Measurements from ENCODE around the gene PPM1H.

The PPM1H gene

DNA sequence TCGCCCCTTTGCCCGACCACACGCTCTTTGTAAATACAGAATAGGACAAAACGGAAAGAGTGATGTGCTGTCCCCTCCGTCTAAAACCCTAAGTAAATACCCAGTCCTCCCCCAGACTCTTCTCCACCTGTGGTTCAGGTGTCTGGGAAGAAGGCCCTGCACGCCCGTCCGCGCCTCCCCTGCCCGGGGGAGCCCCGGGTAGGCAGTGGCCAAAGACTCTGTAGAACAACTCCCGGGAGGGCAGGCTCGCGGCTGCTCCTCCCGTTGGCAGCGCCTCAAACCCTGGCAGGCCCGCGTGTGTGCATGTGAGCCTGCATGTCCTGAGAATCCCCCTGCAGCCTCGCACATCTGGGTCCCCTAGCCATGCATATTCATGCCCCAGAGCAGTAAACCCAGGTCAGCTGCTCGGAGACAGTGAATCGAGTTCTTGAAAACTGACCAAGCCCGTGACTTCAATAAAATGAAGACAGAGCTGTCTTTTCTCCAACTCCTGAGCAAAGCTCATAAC, 302.5 kb downstream of the PPM1H start:
- Histone ChIP-seq H3K36me3 (ENCODE audit: insufficient read depth, low read length) (no peaks in the 10 kb centered on the region), H3K79me2 (ENCODE audit: insufficient read depth, low read length) (no peaks in the 10 kb centered on the region), H4K20me1 (ENCODE audit: insufficient read depth, low read length, poor library complexity, severe bottlenecking) (no peaks in the 10 kb centered on the region), H3K9me2 (replicated peaks; ENCODE audit: low read depth, low read length) (no peaks in the 10 kb centered on the region), H2AFZ (ENCODE audit: low read length) (no peak overlapping the region), H3K27me3 (ENCODE audit: insufficient read depth, low read length, poor library complexity, severe bottlenecking) (no peaks in the 10 kb centered on the region), H3K4me3 (ENCODE audit: low read length, poor library complexity, severe bottlenecking) (no peak overlapping the region), H3K9ac (ENCODE audit: low read depth, low read length, poor library complexity, severe bottlenecking) (no peak overlapping the region), H3K4me1 (ENCODE audit: insufficient read depth, low read length, poor library complexity, severe bottlenecking) (no peaks in the 10 kb centered on the region), H3K4me2 (ENCODE audit: low read depth, low read length, poor library complexity, severe bottlenecking) (no peak overlapping the region), H3K9me3 (ENCODE audit: insufficient read depth, low read depth, low read length) (no peaks in the 10 kb centered on the region), H3F3A (ENCODE audit: low read depth) (no peaks in the 10 kb centered on the region)
- TF ChIP-seq EZH2phosphoT487 (IDR thresholded peaks at IDR 0.05; ENCODE audit: borderline replicate concordance): no peak
- TF ChIP-seq, protein P1, sequence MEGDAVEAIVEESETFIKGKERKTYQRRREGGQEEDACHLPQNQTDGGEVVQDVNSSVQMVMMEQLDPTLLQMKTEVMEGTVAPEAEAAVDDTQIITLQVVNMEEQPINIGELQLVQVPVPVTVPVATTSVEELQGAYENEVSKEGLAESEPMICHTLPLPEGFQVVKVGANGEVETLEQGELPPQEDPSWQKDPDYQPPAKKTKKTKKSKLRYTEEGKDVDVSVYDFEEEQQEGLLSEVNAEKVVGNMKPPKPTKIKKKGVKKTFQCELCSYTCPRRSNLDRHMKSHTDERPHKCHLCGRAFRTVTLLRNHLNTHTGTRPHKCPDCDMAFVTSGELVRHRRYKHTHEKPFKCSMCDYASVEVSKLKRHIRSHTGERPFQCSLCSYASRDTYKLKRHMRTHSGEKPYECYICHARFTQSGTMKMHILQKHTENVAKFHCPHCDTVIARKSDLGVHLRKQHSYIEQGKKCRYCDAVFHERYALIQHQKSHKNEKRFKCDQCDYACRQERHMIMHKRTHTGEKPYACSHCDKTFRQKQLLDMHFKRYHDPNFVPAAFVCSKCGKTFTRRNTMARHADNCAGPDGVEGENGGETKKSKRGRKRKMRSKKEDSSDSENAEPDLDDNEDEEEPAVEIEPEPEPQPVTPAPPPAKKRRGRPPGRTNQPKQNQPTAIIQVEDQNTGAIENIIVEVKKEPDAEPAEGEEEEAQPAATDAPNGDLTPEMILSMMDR (conservative IDR thresholded peaks at IDR 0.05; ENCODE audit: low read length): no peak

DNA sequence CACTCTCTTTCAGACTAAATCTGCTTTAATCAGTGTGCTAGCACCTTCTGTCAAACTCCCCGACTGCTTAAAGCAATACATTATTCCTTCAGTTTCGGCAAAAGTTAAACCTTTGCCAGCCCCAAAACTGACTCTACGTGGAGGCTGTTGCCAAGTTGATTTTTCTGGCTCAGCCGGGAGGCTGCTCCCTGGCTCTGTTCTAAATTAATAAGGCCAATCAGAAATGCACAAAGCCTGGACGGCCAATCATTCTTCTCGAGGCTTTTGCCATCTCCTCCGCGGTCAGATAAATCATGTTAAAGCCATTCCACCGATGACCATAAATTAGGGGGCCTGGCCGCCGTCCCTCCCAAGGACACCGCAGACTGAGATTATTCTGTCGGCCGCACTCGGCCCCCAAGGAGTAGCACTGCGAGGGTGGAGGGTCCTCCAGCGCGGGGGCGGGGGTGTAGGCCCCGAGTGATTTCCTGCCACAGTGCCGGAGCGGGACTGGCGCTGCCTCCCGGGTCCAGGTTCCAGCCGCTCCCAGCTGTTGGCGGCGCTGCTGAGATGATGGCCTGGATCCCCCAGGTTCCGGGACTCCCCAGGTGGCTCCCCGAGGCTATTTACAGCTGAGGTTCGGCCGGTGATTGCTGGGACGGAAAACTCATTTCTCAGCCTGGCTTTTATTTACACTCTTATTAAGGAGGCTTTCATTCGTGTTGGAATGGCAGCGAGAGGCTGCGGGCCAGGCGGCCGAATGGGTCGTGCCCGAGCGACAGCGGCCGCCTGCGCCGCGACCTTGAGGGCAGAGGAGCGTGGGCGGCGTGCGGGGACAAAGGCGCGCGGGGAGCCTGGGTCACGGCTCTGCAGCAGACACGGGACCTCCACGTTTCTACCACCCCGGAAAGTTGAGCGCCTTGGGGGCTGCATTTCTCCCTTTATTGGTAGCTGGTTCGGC, 303.2 kb downstream of the PPM1H start:
- TF ChIP-seq, protein P1 (conservative IDR thresholded peaks at IDR 0.05; ENCODE audit: low read length): no peak
- no peak for TF ChIP-seq EZH2phosphoT487 (IDR thresholded peaks at IDR 0.05; ENCODE audit: borderline replicate concordance)
- no peak overlapping the region for H2AFZ ChIP-seq (ENCODE audit: low read length)

DNA sequence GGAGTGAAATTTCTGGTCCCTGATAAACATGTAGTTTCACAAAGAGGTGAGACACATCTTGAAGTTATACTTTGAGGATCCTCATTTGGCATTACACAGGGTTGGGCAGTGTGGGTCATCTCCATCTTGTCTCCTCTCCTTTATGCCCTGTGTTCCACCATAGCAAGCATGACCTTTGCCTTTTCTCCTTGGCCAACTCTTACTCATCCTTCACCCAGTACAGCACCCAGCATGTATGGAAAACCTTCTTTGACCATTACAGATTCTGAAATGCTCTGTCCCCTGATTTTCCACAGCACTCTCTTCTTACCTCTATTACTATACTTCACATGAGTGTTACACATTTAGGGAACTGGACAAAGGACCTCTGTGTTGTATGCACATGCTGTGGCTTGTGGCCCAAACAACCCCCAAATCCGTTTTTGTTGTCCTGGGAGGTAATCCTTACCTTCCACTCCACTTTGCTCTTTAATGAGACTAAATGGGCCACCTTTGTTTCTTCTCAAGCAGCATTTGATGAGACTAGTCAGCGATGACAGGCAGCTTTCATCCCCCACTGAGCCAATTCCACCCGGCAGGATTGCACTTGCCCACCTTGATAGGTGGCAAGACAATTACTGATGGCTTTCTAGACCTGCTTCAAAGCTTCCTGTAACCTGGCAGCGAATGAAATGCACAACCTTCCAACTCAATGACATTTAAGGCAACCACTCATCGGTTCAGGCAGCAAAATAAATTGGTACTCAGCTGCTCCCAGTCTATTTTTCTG, 304.8 kb downstream of the PPM1H start:
- no peak overlapping the region for H3K4me2 ChIP-seq (ENCODE audit: low read depth, low read length, poor library complexity, severe bottlenecking)
- no peaks in the 10 kb centered on the region for H3K79me2 ChIP-seq (ENCODE audit: insufficient read depth, low read length)
- H3K9me3 ChIP-seq (ENCODE audit: insufficient read depth, low read depth, low read length): no peaks in the 10 kb centered on the region
- no peak overlapping the region for H3K9ac ChIP-seq (ENCODE audit: low read depth, low read length, poor library complexity, severe bottlenecking)
- no peak overlapping the region for H2AFZ ChIP-seq (ENCODE audit: low read length)
- no peak overlapping the region for H3K4me3 ChIP-seq (ENCODE audit: low read length, poor library complexity, severe bottlenecking)
- H4K20me1 ChIP-seq (ENCODE audit: insufficient read depth, low read length, poor library complexity, severe bottlenecking): no peaks in the 10 kb centered on the region
- H3K9me2 ChIP-seq (replicated peaks; ENCODE audit: low read depth, low read length): no peaks in the 10 kb centered on the region
- TF ChIP-seq, protein P1 (conservative IDR thresholded peaks at IDR 0.05; ENCODE audit: low read length): no peak
- no peak for TF ChIP-seq EZH2phosphoT487 (IDR thresholded peaks at IDR 0.05; ENCODE audit: borderline replicate concordance)
- H3F3A ChIP-seq (ENCODE audit: low read depth): no peaks in the 10 kb centered on the region
- no peaks in the 10 kb centered on the region for H3K36me3 ChIP-seq (ENCODE audit: insufficient read depth, low read length)
- H3K4me1 ChIP-seq (ENCODE audit: insufficient read depth, low read length, poor library complexity, severe bottlenecking): no peaks in the 10 kb centered on the region
- H3K27me3 ChIP-seq (ENCODE audit: insufficient read depth, low read length, poor library complexity, severe bottlenecking): no peaks in the 10 kb centered on the region

More for the DNA sequence above, 303.2 kb downstream of the PPM1H start:
- no peaks in the 10 kb centered on the region for H3F3A ChIP-seq (ENCODE audit: low read depth)
- no peaks in the 10 kb centered on the region for H3K9me3 ChIP-seq (ENCODE audit: insufficient read depth, low read depth, low read length)
- no peaks in the 10 kb centered on the region for H4K20me1 ChIP-seq (ENCODE audit: insufficient read depth, low read length, poor library complexity, severe bottlenecking)
- H3K4me2 ChIP-seq (ENCODE audit: low read depth, low read length, poor library complexity, severe bottlenecking): no peak overlapping the region
- no peaks in the 10 kb centered on the region for H3K79me2 ChIP-seq (ENCODE audit: insufficient read depth, low read length)
- H3K27me3 ChIP-seq (ENCODE audit: insufficient read depth, low read length, poor library complexity, severe bottlenecking): no peaks in the 10 kb centered on the region
- H3K9ac ChIP-seq (ENCODE audit: low read depth, low read length, poor library complexity, severe bottlenecking): no peak overlapping the region
- H3K4me1 ChIP-seq (ENCODE audit: insufficient read depth, low read length, poor library complexity, severe bottlenecking): no peaks in the 10 kb centered on the region
- H3K36me3 ChIP-seq (ENCODE audit: insufficient read depth, low read length): no peaks in the 10 kb centered on the region
- no peak overlapping the region for H3K4me3 ChIP-seq (ENCODE audit: low read length, poor library complexity, severe bottlenecking)
- H3K9me2 ChIP-seq (replicated peaks; ENCODE audit: low read depth, low read length): no peaks in the 10 kb centered on the region

Measured in Loucy (cell line).